IMR-90 (cell line): ENCODE data around the gene ARHGAP28. TPM values are rescaled to one million over a fixed set of nuclear protein-coding genes. Genes with fewer than 3 reads are reported as not detected.
A peak's percentile ranks its signal among the peaks of the same experiment; 100 is the strongest.

ENCODE experiments used
- ATAC-seq: fragments of 200-7000 bp; cut with Tn5 transposase; 2 replicates; pipeline ENCODE4 v1.9.1; 2020; ENCODE audit warnings: low read depth, mild to moderate bottlenecking, moderate library complexity
- BruUV-seq: library from RNA; stranded (reverse); fragments of 400-500 nt; replicated peaks from 2 replicates; lab custom pipeline; 2021; lab: Mats Ljungman, UMichigan
- CTCF ChIA-PET: fragments of 300-600 bp; formaldehyde crosslinking; extraction: SDS; loops from one replicate; lab custom pipeline; 2021; ENCODE audit warnings: antibody characterized with exemption; lab: Yijun Ruan, JAX
- POLR2A ChIA-PET: fragments of 300-600 bp; sonication (Branson Sonifier 250); formaldehyde crosslinking; loops from one replicate; lab custom pipeline; 2022; ENCODE audit warnings: antibody characterized with exemption; ENCODE audit not compliant: unreplicated experiment; lab: Charles Lee
- DNase-seq: peaks from one replicate; pipeline ENCODE4 v3.0.0; 2013
- H2AFZ ChIP-seq: replicated peaks from 2 replicates; pipeline ENCODE3; 2013; ENCODE audit warnings: low read length, mild to moderate bottlenecking; ENCODE audit not compliant: poor library complexity
- H2AK5ac ChIP-seq: 2 replicates; pipeline ENCODE4 v1.6.1; 2013; ENCODE audit warnings: low read depth, low read length, inconsistent platforms
- H2AK9ac ChIP-seq: replicated peaks from 2 replicates; pipeline ENCODE3; 2013; ENCODE audit warnings: mild to moderate bottlenecking, low read depth, low read length, moderate library complexity; ENCODE audit not compliant: poor library complexity
- H2BK120ac ChIP-seq: 2 replicates; pipeline ENCODE4 v1.6.1; 2013; ENCODE audit warnings: low read depth, low read length, inconsistent platforms
- H2BK15ac ChIP-seq: 3 replicates; pipeline ENCODE4 v1.6.1; 2013; ENCODE audit warnings: low read depth, low read length, inconsistent platforms
- H2BK20ac ChIP-seq: 2 replicates; pipeline ENCODE4 v1.6.1; 2013; ENCODE audit warnings: low read depth, mild to moderate bottlenecking, inconsistent platforms, low read length, moderate library complexity
- H2BK5ac ChIP-seq: 2 replicates; pipeline ENCODE4 v1.6.1; 2013; ENCODE audit warnings: mild to moderate bottlenecking, low read depth, low read length, inconsistent platforms; ENCODE audit not compliant: poor library complexity, severe bottlenecking
- H3K14ac ChIP-seq: replicated peaks from 2 replicates; pipeline ENCODE4 v1.6.1; 2013; ENCODE audit warnings: low read depth, low read length, inconsistent platforms
- H3K18ac ChIP-seq: 2 replicates; pipeline ENCODE4 v1.6.1; 2013; ENCODE audit warnings: low read depth, low read length, control low read depth
- H3K23ac ChIP-seq: 2 replicates; pipeline ENCODE4 v1.6.1; 2013; ENCODE audit warnings: low read depth, low read length, inconsistent platforms
- H3K27ac ChIP-seq: 2 replicates; pipeline ENCODE4 v1.5.1; 2013; ENCODE audit warnings: mild to moderate bottlenecking, control low read depth, low read length; ENCODE audit not compliant: insufficient read depth
- H3K27me3 ChIP-seq: 2 replicates; pipeline ENCODE4 v1.6.1; 2013; ENCODE audit warnings: low read length; ENCODE audit not compliant: control insufficient read depth, insufficient read depth
- H3K36me3 ChIP-seq: 2 replicates; pipeline ENCODE4 v1.6.1; 2013; ENCODE audit warnings: low read length, mixed read lengths; ENCODE audit not compliant: control insufficient read depth, insufficient read depth
- H3K4ac ChIP-seq: 2 replicates; pipeline ENCODE4 v1.6.1; 2013; ENCODE audit warnings: low read depth, low read length, inconsistent platforms
- H3K4me1 ChIP-seq: 2 replicates; pipeline ENCODE4 v1.6.1; 2013; ENCODE audit warnings: low read length, mixed read lengths; ENCODE audit not compliant: control insufficient read depth, insufficient read depth
- H3K4me2 ChIP-seq: 2 replicates; pipeline ENCODE4 v1.6.1; 2013; ENCODE audit warnings: low read depth, mild to moderate bottlenecking, control low read depth, low read length, moderate library complexity
- H3K4me3 ChIP-seq: 2 replicates; pipeline ENCODE4 v1.5.1; 2013; ENCODE audit warnings: low read depth, mild to moderate bottlenecking, control low read depth, low read length, moderate library complexity; ENCODE audit not compliant: insufficient read depth
- H3K56ac ChIP-seq: 2 replicates; pipeline ENCODE4 v1.6.1; 2013; ENCODE audit warnings: low read length, inconsistent platforms; ENCODE audit not compliant: insufficient read depth; ENCODE audit errors: extremely low read depth
- H3K79me1 ChIP-seq, 2 experiments: 2 replicates each; pipeline ENCODE4 v1.6.1; 2013; ENCODE audit warnings: low read length in 2 of 2, inconsistent platforms in 1 of 2, low read depth in 1 of 2
- H3K9ac ChIP-seq: 2 replicates; pipeline ENCODE4 v1.6.1; 2013; ENCODE audit warnings: low read depth, low read length, control low read depth
- H3K9me1 ChIP-seq: 2 replicates; pipeline ENCODE4 v1.6.1; 2013; ENCODE audit warnings: low read length, inconsistent platforms; ENCODE audit not compliant: insufficient read depth
- H3K9me3 ChIP-seq: 2 replicates; pipeline ENCODE4 v1.6.1; 2013; ENCODE audit warnings: low read length; ENCODE audit not compliant: control insufficient read depth, insufficient read depth
- H4K20me1 ChIP-seq: 2 replicates; pipeline ENCODE4 v1.6.1; 2013; ENCODE audit warnings: low read length, inconsistent platforms; ENCODE audit not compliant: insufficient read depth
- H4K5ac ChIP-seq: 2 replicates; pipeline ENCODE4 v1.6.1; 2013; ENCODE audit warnings: mild to moderate bottlenecking, low read depth, low read length, control low read depth
- H4K8ac ChIP-seq, 2 experiments: 2 replicates each; pipeline ENCODE4 v1.6.1; 2013; ENCODE audit warnings: low read depth in 2 of 2, low read length in 2 of 2, control low read depth in 1 of 2, inconsistent platforms in 1 of 2
- H4K91ac ChIP-seq: 2 replicates; pipeline ENCODE4 v1.6.1; 2013; ENCODE audit warnings: low read depth, low read length, inconsistent platforms; ENCODE audit not compliant: insufficient read depth
- CEBPB ChIP-seq: IDR thresholded peaks from 2 replicates; pipeline ENCODE4 v1.6.1; 2012; ENCODE audit warnings: low read depth, low read length, improper control_type of control experiment
- FOS ChIP-seq: fragments of 150-350 bp; IDR thresholded peaks from 2 replicates; pipeline ENCODE4 v1.6.1; 2016; ENCODE audit warnings: low read depth, low read length
- WGBS, 2 experiments: methylation state at CpG; one replicate each; pipeline versions ENCODE4 v1.1.5 to v1.1.7; 2013; ENCODE audit warnings: missing lambda C conversion rate in 2 of 2; ENCODE audit not compliant: insufficient read length in 1 of 2; ENCODE audit errors: extremely low coverage in 2 of 2; 5-methylcytosine and 5-hydroxymethylcytosine counted together
- dilution Hi-C: fragments of 300-500 bp; cut with HindIII; formaldehyde crosslinking; loops from one replicate; pipeline ENCODE4 v1.14.3; 2018; ENCODE audit warnings: low sequenced_read_pairs; ENCODE audit not compliant: unreplicated experiment
- in situ Hi-C: fragments of 300-500 bp; cut with MboI; formaldehyde crosslinking; loops from 3 replicates; pipeline ENCODE4 v1.14.3; 2019; ENCODE audit warnings: low sequenced_read_pairs, inconsistent platforms, mixed read lengths
- intact Hi-C: fragments of 100-400 bp; cut with micrococcal nuclease; formaldehyde crosslinking; loops from 2 replicates; pipeline ENCODE4 v1.10.0; 2022
- polyA plus RNA-seq, 3 experiments: library from polyadenylated mRNA; depleted of rRNA; stranded (reverse); fragments of >200 nt; gene quantifications; 2 replicates each; pipeline ENCODE4 v1.2.3, GENCODE V29; 2012; ENCODE audit warnings: low replicate concordance in 1 of 3
- total RNA-seq: library from RNA; depleted of rRNA; stranded (reverse); fragments of >200 nt; gene quantifications from 2 replicates; pipeline ENCODE4 v1.2.3, GENCODE V29; 2012
- TF ChIP-seq, protein P1 (sequence below): fragments of 150-350 bp; IDR thresholded peaks from 2 replicates; pipeline ENCODE4 v1.6.1; 2017; ENCODE audit warnings: mild to moderate bottlenecking, antibody characterized with exemption, low read length, low read depth

Gene ARHGAP28
- total and polyA plus RNA-seq, 2 of the 4 experiments (the other 2 are of a cell fraction), result 1.8 to 3.8 TPM

DNA sequence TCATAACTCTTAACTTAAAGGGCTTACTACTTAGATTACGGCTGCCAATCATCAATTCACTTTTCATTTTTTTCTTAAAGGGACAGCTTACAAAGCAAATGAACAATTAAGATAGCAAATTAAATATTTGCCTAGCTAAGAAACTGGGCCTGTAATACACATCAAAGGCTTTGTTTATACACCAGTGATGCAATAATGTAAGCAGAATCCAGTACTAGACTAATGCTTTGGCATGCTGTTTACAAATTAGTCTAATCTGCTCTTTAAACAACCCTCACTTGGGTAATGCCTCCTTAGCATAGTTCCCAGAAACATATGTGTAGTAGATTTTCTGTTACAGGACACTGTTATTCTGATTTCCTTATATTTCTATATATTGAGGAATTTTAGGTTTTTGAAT is 105.8 kb downstream of the ARHGAP28 start:
- POLR2A ChIA-PET, result no interaction called here
- Histone ChIP-seq H2AFZ (no peak overlapping the region), H3K23ac (no peak overlapping the region), H3K4me1 (peaks cover 11% of the 10 kb centered on the region; the same call in 1 of the 2 replicates), H3K9me3 (no peaks in the 10 kb centered on the region), H2BK120ac (no peak overlapping the region), H2BK20ac (no peak overlapping the region), H3K9me1 (peaks cover 7% of the 10 kb centered on the region), H2AK5ac (no peak overlapping the region), H3K27me3 (no peaks in the 10 kb centered on the region), H4K20me1 (no peaks in the 10 kb centered on the region), H3K79me1 (no peaks in the 10 kb centered on the region), H3K4me2 (no peak overlapping the region), H3K36me3 (peaks cover 12% of the 10 kb centered on the region), H3K4ac (no peak overlapping the region), H3K9ac (no peak overlapping the region), H3K14ac (no peak overlapping the region), H3K4me3 (no peak overlapping the region), H3K18ac (no peak overlapping the region), H2BK15ac (no peak overlapping the region; the same call in 2 of the 3 replicates), H2AK9ac (no peak overlapping the region), H3K56ac (no peak overlapping the region), H4K91ac (no peak overlapping the region), H2BK5ac (no peak overlapping the region), H4K8ac (no peak overlapping the region), H3K27ac (no peak overlapping the region), H4K5ac (no peak overlapping the region)
- BruUV-seq, result no TSS peak
- in situ Hi-C loops (no loop called here), intact Hi-C loops (loop anchor here (2.0 to 5.0 kb wide), 2 partner anchors 17 to 88 kb away; no protein-coding TSS in a partner anchor), dilution Hi-C loops (no loop called here)
- CTCF ChIA-PET, result no interaction called here
- ATAC-seq (peak; percentile 97), DNase-seq (peak; percentile 76)
- WGBS, 2 experiments, result no CpG with 5 or more reads among the region's 1 CpG
- TF ChIP-seq FOS, result peak; percentile 44; the same call in 1 of the 2 replicates
- TF ChIP-seq CEBPB, result peak; percentile 93
- TF ChIP-seq, protein P1, sequence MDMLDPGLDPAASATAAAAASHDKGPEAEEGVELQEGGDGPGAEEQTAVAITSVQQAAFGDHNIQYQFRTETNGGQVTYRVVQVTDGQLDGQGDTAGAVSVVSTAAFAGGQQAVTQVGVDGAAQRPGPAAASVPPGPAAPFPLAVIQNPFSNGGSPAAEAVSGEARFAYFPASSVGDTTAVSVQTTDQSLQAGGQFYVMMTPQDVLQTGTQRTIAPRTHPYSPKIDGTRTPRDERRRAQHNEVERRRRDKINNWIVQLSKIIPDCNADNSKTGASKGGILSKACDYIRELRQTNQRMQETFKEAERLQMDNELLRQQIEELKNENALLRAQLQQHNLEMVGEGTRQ, result no peak
